Neuron (in vitro differentiated cells): Measurements from ENCODE around the gene ACOT8.

ENCODE experiments used
- H2AFZ ChIP-seq: one replicate; pipeline ENCODE4 v1.6.1; 2013; ENCODE audit warnings: low read depth, mild to moderate bottlenecking, inconsistent platforms, low read length, moderate library complexity
- H3K27me3 ChIP-seq: one replicate; pipeline ENCODE4 v1.6.1; 2013; ENCODE audit warnings: low read length; ENCODE audit not compliant: insufficient read depth
- H3K36me3 ChIP-seq: one replicate; pipeline ENCODE4 v1.6.1; 2013; ENCODE audit warnings: low read length; ENCODE audit not compliant: insufficient read depth
- H3K4me1 ChIP-seq: one replicate; pipeline ENCODE4 v1.6.1; 2013; ENCODE audit warnings: low read length; ENCODE audit not compliant: insufficient read depth
- H3K4me3 ChIP-seq: 2 replicates; pipeline ENCODE4 v1.5.1; 2013; ENCODE audit warnings: mild to moderate bottlenecking, low read length, moderate library complexity
- H3K9me3 ChIP-seq: one replicate; pipeline ENCODE4 v1.6.1; 2013; ENCODE audit warnings: low read length

The ACOT8 gene

GRCh38 chr20:45892828-45893500 lies 35.8 kb upstream of the ACOT8 start:
- Histone ChIP-seq H3K27me3 (no peaks in the 10 kb centered on the region), H2AFZ (no peak overlapping the region), H3K4me1 (peaks cover 26% of the 10 kb centered on the region), H3K4me3 (no peak overlapping the region), H3K36me3 (peaks cover 25% of the 10 kb centered on the region), H3K9me3 (no peaks in the 10 kb centered on the region)

GRCh38 chr20:45892049-45892825 lies 35.0 kb upstream of the ACOT8 start:
- Histone ChIP-seq H3K4me3 (peak overlapping the region; percentile 68), H2AFZ (no peak overlapping the region), H3K36me3 (peaks cover 23% of the 10 kb centered on the region), H3K9me3 (no peaks in the 10 kb centered on the region), H3K4me1 (peaks cover 26% of the 10 kb centered on the region), H3K27me3 (no peaks in the 10 kb centered on the region)

GRCh38 chr20:45890985-45891983 lies 34.1 kb upstream of the ACOT8 start, which contains the start of the genes CTSA and NEURL2:
TSS of gene CTSA (plus strand) at chr20:45891335. CDS start at chr20:45891569, 234 bp downstream.
TSS of gene NEURL2 (minus strand) at chr20:45891208. CDS start at chr20:45890991, 217 bp downstream.
- Histone ChIP-seq H3K4me1 (peaks cover 26% of the 10 kb centered on the region), H3K4me3 (peak within 1 kb of the TSS; percentile 68), H3K27me3 (no peaks in the 10 kb centered on the region), H3K9me3 (no peaks in the 10 kb centered on the region), H3K36me3 (peaks cover 18% of the 10 kb centered on the region), H2AFZ (peak within 1 kb of the TSS; percentile 69)

DNA sequence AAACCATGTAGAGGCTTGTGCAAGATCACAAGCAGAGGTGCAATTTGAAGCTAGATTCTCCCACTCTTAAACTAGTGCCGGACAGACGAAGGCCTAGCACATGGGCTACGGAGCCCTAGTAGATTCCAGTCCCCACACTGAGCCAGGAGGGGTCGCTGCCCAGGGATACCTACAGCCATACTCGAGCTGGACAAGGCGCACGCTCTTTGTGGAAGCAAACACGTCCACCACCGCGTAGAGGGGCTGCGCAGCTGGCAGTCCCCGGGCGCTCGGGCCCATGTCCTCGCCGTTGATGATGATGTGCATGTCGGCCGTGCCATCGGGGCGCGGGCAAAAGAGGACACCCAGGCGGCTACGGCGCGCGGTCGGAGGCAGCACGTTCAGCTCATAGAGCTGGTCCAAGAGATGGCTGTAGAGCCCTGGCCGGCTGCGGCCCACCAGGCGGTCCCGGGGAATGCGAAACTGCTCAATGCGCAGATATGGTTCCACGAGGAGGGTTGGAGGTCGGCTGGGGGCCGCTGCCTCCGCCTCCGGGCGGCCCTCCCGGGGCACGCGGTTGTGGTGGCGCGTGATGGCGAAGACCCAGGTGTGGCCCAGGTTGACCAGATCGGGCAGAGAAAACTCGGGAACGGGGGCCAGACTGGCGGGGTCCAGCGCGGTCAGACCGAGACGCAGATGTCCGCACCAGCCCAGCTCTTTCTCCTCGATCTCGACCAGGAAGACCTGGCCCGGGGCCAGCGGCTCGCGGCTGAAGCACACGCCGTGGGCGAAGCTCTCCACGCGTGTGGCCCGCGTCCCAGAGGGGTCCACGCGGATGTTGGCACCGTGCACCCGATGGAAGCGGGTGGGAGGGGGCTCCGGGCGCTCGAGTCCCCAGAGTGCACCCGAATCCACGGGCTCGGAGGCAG lies 33.1 kb upstream of the ACOT8 start:
- Histone ChIP-seq H3K9me3 (no peaks in the 10 kb centered on the region), H3K36me3 (peaks cover 20% of the 10 kb centered on the region), H2AFZ (peak overlapping the region; percentile 69), H3K4me1 (peaks cover 26% of the 10 kb centered on the region), H3K4me3 (peak overlapping the region; percentile 68), H3K27me3 (no peaks in the 10 kb centered on the region)

- Histone ChIP-seq H3K27me3 (no peaks in the 10 kb centered on the region), H2AFZ (no peak overlapping the region), H3K9me3 (no peaks in the 10 kb centered on the region), H3K36me3 (peaks cover 20% of the 10 kb centered on the region), H3K4me1 (peaks cover 19% of the 10 kb centered on the region), H3K4me3 (no peak overlapping the region)
These were observed 31.5 kb upstream of the ACOT8 start for GRCh38 chr20:45888681-45889080.

DNA sequence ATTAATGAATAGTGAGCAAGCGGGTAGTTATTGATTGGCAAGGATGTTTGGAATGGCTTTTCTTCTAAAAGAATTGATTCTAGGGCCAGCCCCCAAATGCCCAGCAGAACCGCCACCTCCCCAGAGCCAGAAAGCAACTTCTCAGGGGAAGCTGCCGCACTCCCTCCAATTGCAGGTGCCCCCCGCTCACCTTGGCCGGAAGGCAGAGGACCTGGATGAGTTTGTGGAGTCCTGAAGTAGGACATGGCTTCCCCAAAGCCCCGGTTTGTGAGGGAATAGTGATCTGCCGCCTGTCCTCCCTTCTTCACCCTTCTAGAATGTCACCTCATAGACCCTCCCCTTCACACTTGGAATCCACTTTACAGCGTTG lies 30.1 kb upstream of the ACOT8 start, which contains the start of gene SPATA25:
Gene SPATA25 (minus strand): TSS at position 277 of the 370 bp plus-strand sequence. CDS start 32 bp downstream, at position 245.
- H3K4me3 ChIP-seq, result no peak within 1 kb of the TSS
- H2AFZ ChIP-seq, result no peak within 1 kb of the TSS

DNA sequence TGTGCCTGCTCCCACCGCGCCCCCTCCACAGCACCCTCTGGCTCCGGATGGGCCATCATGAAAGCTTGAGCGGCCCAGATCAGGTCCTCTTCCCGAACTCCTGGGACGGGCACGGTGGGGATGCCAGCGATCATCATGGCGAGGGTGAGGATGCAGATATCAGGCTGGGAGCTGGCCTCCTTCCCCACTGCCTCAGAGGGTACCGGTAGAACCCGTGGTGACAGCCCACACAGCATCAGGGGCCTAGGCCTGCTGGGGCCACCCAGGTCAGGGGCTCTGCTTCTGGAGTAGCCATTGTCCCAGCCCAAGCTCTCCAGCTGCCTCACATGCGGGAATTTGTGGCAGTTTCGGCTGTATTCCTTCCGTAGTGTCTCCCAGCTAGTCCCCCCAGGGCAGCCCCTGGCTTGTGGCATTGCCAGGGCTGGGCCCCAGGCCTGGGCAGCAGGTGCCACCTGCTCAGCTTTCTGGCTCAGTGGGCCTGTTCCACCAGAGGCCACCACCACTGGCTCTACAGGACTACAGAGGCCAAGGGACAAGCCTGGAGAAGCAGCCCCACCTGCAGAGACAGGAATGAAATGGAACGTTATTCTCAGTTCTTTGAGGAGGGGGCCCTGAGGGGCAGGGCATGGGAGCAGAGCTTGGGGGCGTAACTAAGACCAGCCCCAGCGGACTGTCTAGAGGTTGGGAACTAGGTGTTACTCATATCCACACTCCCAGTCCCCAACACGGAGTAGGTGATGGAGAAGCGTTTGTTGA lies 29.6 kb upstream of the ACOT8 start:
- Histone ChIP-seq H3K4me1 (peaks cover 9% of the 10 kb centered on the region), H3K36me3 (peaks cover 33% of the 10 kb centered on the region), H3K4me3 (no peak overlapping the region), H3K9me3 (no peaks in the 10 kb centered on the region), H2AFZ (no peak overlapping the region), H3K27me3 (no peaks in the 10 kb centered on the region)

More for the DNA sequence above, 30.1 kb upstream of the ACOT8 start, which contains the start of gene SPATA25:
- Histone ChIP-seq H3K4me1 (peaks cover 14% of the 10 kb centered on the region), H3K9me3 (no peaks in the 10 kb centered on the region), H3K27me3 (no peaks in the 10 kb centered on the region), H3K36me3 (peaks cover 33% of the 10 kb centered on the region)

- Histone ChIP-seq H3K4me1 (peaks cover 2% of the 10 kb centered on the region), H2AFZ (no peak overlapping the region), H3K27me3 (no peaks in the 10 kb centered on the region), H3K9me3 (no peaks in the 10 kb centered on the region), H3K4me3 (no peak overlapping the region), H3K36me3 (peaks cover 36% of the 10 kb centered on the region)
These were observed 25.9 kb upstream of the ACOT8 start for GRCh38 chr20:45883100-45883469.

DNA sequence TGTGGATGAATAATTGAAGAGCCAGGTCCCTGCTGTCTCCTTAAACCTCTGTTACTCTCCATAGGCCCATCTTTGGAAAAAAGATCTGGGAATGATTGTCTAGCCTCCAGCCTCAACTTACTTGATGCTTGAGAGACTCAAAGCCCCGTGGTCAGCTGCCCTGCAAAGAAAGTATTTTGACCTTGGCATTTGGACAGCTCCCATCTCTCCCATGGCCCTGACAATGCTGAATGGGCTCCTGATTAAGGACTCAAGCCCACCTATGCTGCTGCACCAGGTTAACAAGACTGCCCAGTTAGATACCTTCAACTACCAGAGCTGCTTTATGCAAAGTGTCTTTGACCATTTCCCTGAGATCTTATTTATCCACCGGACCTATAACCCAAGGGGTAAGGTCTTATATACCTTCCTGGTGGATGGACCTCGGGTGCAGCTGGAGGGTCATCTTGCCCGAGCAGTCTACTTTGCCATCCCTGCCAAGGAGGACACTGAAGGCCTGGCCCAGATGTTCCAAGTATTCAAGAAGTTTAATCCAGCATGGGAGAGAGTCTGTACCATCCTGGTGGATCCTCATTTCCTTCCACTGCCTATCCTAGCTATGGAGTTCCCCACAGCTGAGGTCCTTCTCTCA lies 25.4 kb upstream of the ACOT8 start:
- H3K4me3 ChIP-seq, result no peak overlapping the region
- peaks cover 2% of the 10 kb centered on the region for H3K4me1 ChIP-seq
- H2AFZ ChIP-seq, result no peak overlapping the region
- H3K9me3 ChIP-seq, result no peaks in the 10 kb centered on the region
- no peaks in the 10 kb centered on the region for H3K27me3 ChIP-seq
- peaks cover 40% of the 10 kb centered on the region for H3K36me3 ChIP-seq

DNA sequence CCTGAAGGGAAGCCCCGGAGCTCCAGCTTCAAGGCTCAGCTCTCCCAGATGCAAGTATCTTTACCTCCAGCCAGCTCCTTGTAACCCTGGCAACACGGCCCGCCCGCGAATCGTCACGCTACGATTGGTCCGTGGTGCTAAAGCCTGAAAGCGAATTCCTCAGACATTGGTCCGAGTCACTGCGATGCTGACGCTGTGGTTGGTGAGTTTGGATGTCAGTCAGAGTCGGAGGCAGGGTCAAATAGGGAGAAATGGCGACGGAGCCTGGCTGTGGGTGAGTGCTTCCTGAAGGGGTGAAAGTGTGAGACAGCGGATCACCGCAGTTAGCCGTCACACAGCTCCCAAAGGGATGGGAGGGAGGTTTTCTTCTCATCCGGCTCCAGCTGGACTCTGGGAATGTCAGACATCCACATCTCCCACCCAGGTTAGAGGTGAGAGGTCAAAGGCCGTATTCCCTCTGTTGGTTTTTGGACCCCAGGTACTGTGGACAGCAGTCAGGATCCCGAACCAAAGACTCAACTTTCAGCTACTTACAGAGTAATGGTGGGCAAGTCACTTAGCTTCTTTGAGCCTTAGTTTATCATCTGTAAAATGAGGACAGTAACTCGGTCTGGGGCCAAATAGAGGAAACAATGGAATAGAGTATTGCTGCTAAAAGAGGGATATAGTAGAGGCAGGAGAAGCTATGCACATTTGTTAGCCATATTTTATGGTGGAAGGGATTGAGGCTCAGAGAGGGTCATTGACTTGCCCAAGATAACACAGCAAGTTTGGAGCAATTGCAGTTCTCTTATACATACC lies 24.0 kb upstream of the ACOT8 start, which contains the start of gene ZSWIM1:
Gene ZSWIM1 (plus strand): TSS at position 240 of the 801 bp plus-strand sequence. CDS start 1,366 bp downstream, outside the sequence.
- H3K4me3 ChIP-seq, result peak within 1 kb of the TSS; percentile 82
- H3K27me3 ChIP-seq, result no peaks in the 10 kb centered on the region
- no peaks in the 10 kb centered on the region for H3K9me3 ChIP-seq
- H3K4me1 ChIP-seq, result peaks cover 2% of the 10 kb centered on the region
- H2AFZ ChIP-seq, result no peak within 1 kb of the TSS
- peaks cover 44% of the 10 kb centered on the region for H3K36me3 ChIP-seq
